WTC11 (cell line): Measurements from ENCODE around the gene SIM1. TPM values are rescaled to one million over a fixed set of nuclear protein-coding genes. Genes with fewer than 3 reads are reported as not detected.

Experiments
- ATAC-seq: fragments of 200-7000 bp; cut with Tn5 transposase; 2 replicates; pipeline ENCODE4 v1.10.0; 2021; ENCODE audit warnings: mild to moderate bottlenecking, moderate library complexity
- CTCF ChIA-PET: fragments of 300-600 bp; sonication (Branson Sonifier 250); formaldehyde crosslinking; loops from one replicate; lab custom pipeline; 2021; ENCODE audit warnings: antibody characterized with exemption; lab: Charles Lee
- POLR2A ChIA-PET: fragments of 350-600 bp; sonication (Branson Sonifier 250); formaldehyde crosslinking; loops from one replicate; lab custom pipeline; 2021; ENCODE audit warnings: antibody characterized with exemption; lab: Charles Lee
- DNase-seq: peaks from one replicate; pipeline ENCODE4 v3.0.0; 2021; ENCODE audit warnings: low spot score
- H3K27ac Mint-ChIP-seq: 2 replicates; pipeline ENCODE4 v1.8.0; 2021; ENCODE audit warnings: mixed read lengths
- H3K27me3 Mint-ChIP-seq: 2 replicates; pipeline ENCODE4 v1.8.0; 2021; ENCODE audit warnings: low read depth, mild to moderate bottlenecking, moderate library complexity, mixed read lengths
- H3K36me3 Mint-ChIP-seq: 2 replicates; pipeline ENCODE4 v1.8.0; 2021; ENCODE audit warnings: mixed read lengths
- H3K4me1 Mint-ChIP-seq: 2 replicates; pipeline ENCODE4 v1.8.0; 2022; ENCODE audit warnings: mixed read lengths
- H3K4me3 Mint-ChIP-seq: 2 replicates; pipeline ENCODE4 v1.8.0; 2021; ENCODE audit warnings: mild to moderate bottlenecking, moderate library complexity, mixed read lengths
- H3K9me3 Mint-ChIP-seq: 2 replicates; pipeline ENCODE4 v1.8.0; 2021; ENCODE audit warnings: mixed read lengths
- ATF1 ChIP-seq: sonication (generic); formaldehyde crosslinking; IDR thresholded peaks from 2 replicates; pipeline ENCODE4 v1.8.1; 2023; ENCODE audit warnings: mild to moderate bottlenecking, moderate library complexity, missing genetic modification reagents
- CREB1 ChIP-seq: sonication (generic); formaldehyde crosslinking; IDR thresholded peaks from 2 replicates; pipeline ENCODE4 v1.8.0; 2023; ENCODE audit warnings: mild to moderate bottlenecking, missing genetic modification reagents
- ELF4 ChIP-seq: sonication (generic); formaldehyde crosslinking; IDR thresholded peaks from 2 replicates; pipeline ENCODE4 v1.8.1; 2022; ENCODE audit warnings: low read depth, mild to moderate bottlenecking, moderate library complexity, missing genetic modification reagents
- FOXJ3 ChIP-seq: sonication (generic); formaldehyde crosslinking; IDR thresholded peaks from 2 replicates; pipeline ENCODE4 v1.9.0; 2021; ENCODE audit warnings: missing genetic modification reagents, mild to moderate bottlenecking, borderline replicate concordance
- FOXP1 ChIP-seq: sonication (generic); formaldehyde crosslinking; IDR thresholded peaks from 2 replicates; pipeline ENCODE4 v1.8.0; 2022; ENCODE audit warnings: missing genetic modification reagents, mild to moderate bottlenecking, moderate library complexity, borderline replicate concordance
- FOXP4 ChIP-seq: sonication (generic); formaldehyde crosslinking; IDR thresholded peaks from 2 replicates; pipeline ENCODE4 v1.8.0; 2022; ENCODE audit warnings: mild to moderate bottlenecking, missing genetic modification reagents
- GABPB1 ChIP-seq: sonication (generic); formaldehyde crosslinking; IDR thresholded peaks from 2 replicates; pipeline ENCODE4 v1.8.1; 2023; ENCODE audit warnings: mild to moderate bottlenecking, missing genetic modification reagents
- GRHL2 ChIP-seq: fragments of 250-450 bp; sonication (Bioruptor Pico); IDR thresholded peaks from 2 replicates; pipeline ENCODE4 v1.8.0; 2022; ENCODE audit warnings: mild to moderate bottlenecking, moderate library complexity; ENCODE audit not compliant: insufficient replicate concordance, severe bottlenecking
- IRF2 ChIP-seq: sonication (generic); formaldehyde crosslinking; IDR thresholded peaks from 2 replicates; pipeline ENCODE4 v1.8.0; 2022; ENCODE audit warnings: low read depth, missing genetic modification reagents, borderline replicate concordance
- JAZF1 ChIP-seq: fragments of 250-450 bp; sonication (Bioruptor Pico); IDR thresholded peaks from 2 replicates; pipeline ENCODE4 v1.9.0; 2021; ENCODE audit warnings: moderate library complexity, mild to moderate bottlenecking, inconsistent platforms
- JUN ChIP-seq: sonication (generic); formaldehyde crosslinking; IDR thresholded peaks from 2 replicates; pipeline ENCODE4 v1.8.0; 2023; ENCODE audit warnings: mild to moderate bottlenecking, missing genetic modification reagents
- NR1H2 ChIP-seq: sonication (generic); formaldehyde crosslinking; IDR thresholded peaks from 2 replicates; pipeline ENCODE4 v1.9.0; 2021; ENCODE audit warnings: mild to moderate bottlenecking, moderate library complexity, missing genetic modification reagents
- NR2C2 ChIP-seq: sonication (generic); formaldehyde crosslinking; IDR thresholded peaks from 2 replicates; pipeline ENCODE4 v1.8.0; 2022; ENCODE audit warnings: mild to moderate bottlenecking, missing genetic modification reagents
- OVOL2 ChIP-seq: fragments of 250-450 bp; sonication (Bioruptor Pico); IDR thresholded peaks from 2 replicates; pipeline ENCODE4 v1.9.0; 2021; ENCODE audit warnings: mild to moderate bottlenecking, borderline replicate concordance
- SOX15 ChIP-seq: fragments of 250-450 bp; sonication (Bioruptor Pico); IDR thresholded peaks from 2 replicates; pipeline ENCODE4 v1.9.0; 2021; ENCODE audit warnings: mild to moderate bottlenecking
- SP1 ChIP-seq: sonication (generic); formaldehyde crosslinking; conservative IDR thresholded peaks from 2 replicates; pipeline ENCODE4 v1.8.1; 2022; ENCODE audit warnings: missing genetic modification reagents
- TCF7 ChIP-seq: sonication (generic); formaldehyde crosslinking; IDR thresholded peaks from 2 replicates; pipeline ENCODE4 v1.8.0; 2022; ENCODE audit warnings: mild to moderate bottlenecking, low read depth, missing genetic modification reagents, moderate library complexity
- TEAD1 ChIP-seq: sonication (generic); formaldehyde crosslinking; IDR thresholded peaks from 2 replicates; pipeline ENCODE4 v1.8.0; 2022; ENCODE audit warnings: mild to moderate bottlenecking, missing genetic modification reagents
- USF1 ChIP-seq: sonication (generic); formaldehyde crosslinking; IDR thresholded peaks from 2 replicates; pipeline ENCODE4 v1.8.0; 2022; ENCODE audit warnings: mild to moderate bottlenecking, missing genetic modification reagents
- ZNF121 ChIP-seq: sonication (generic); formaldehyde crosslinking; IDR thresholded peaks from 2 replicates; pipeline ENCODE4 v1.8.0; 2023; ENCODE audit warnings: missing genetic modification reagents
- ZNF423 ChIP-seq: fragments of 250-450 bp; sonication (Bioruptor Pico); IDR thresholded peaks from 2 replicates; pipeline ENCODE4 v2.1.2; 2022; ENCODE audit warnings: mild to moderate bottlenecking, moderate library complexity
- ZSCAN18 ChIP-seq: fragments of 250-450 bp; sonication (Bioruptor Pico); IDR thresholded peaks from 2 replicates; pipeline ENCODE4 v2.1.2; 2022; ENCODE audit warnings: mild to moderate bottlenecking, moderate library complexity
- total RNA-seq: library from RNA; stranded (reverse); gene quantifications from 3 replicates; pipeline ENCODE4 v1.2.3, GENCODE V29; 2021
- TF ChIP-seq, protein P1 (sequence below): fragments of 200-600 bp; IDR thresholded peaks from 2 replicates; pipeline ENCODE4 v1.8.0; 2022; ENCODE audit warnings: antibody characterized with exemption
- TF ChIP-seq, protein P2 (sequence below): sonication (generic); formaldehyde crosslinking; IDR thresholded peaks from 2 replicates; pipeline ENCODE4 v1.8.1; 2022; ENCODE audit warnings: low read depth, mild to moderate bottlenecking, moderate library complexity, missing genetic modification reagents, borderline replicate concordance
- TF ChIP-seq, protein P3 (sequence below): fragments of 250-450 bp; sonication (Bioruptor Pico); conservative IDR thresholded peaks from 2 replicates; pipeline ENCODE4 v1.9.0; 2021; ENCODE audit warnings: mild to moderate bottlenecking

The SIM1 gene
- total RNA-seq, 1 experiment from 2014 or later = 0.09 TPM

- Mint-ChIP-seq H3K9me3 (peaks cover 4% of the 10 kb centered on the region; the same call in 1 of the 2 replicates), H3K27me3 (no peaks in the 10 kb centered on the region), H3K4me3 (no peak overlapping the region), H3K27ac (no peak overlapping the region), H3K4me1 (peaks cover 24% of the 10 kb centered on the region), H3K36me3 (no peaks in the 10 kb centered on the region)
- POLR2A ChIA-PET = no interaction called here
- CTCF ChIA-PET = interaction anchor here (1.8 kb wide), 1 partner anchor 33 kb away, joined by 12 read pairs; no protein-coding TSS in a partner anchor
- ATAC-seq (no peak), DNase-seq (no peak)
- TF ChIP-seq TCF7 (CRISPR knock-in tag) = no peak
- no peak for TF ChIP-seq ATF1 (CRISPR knock-in tag)
- TF ChIP-seq SOX15 (CRISPR knock-in tag) = no peak
- no peak for TF ChIP-seq ZSCAN18
- no peak for TF ChIP-seq GRHL2 (CRISPR knock-in tag)
- TF ChIP-seq JAZF1 (CRISPR knock-in tag) = no peak
- TF ChIP-seq FOXP4 (CRISPR knock-in tag) = no peak
- TF ChIP-seq ZNF121 (CRISPR knock-in tag) = no peak
- TF ChIP-seq NR1H2 = no peak
- no peak for TF ChIP-seq FOXP1 (CRISPR knock-in tag)
- TF ChIP-seq, protein P1, sequence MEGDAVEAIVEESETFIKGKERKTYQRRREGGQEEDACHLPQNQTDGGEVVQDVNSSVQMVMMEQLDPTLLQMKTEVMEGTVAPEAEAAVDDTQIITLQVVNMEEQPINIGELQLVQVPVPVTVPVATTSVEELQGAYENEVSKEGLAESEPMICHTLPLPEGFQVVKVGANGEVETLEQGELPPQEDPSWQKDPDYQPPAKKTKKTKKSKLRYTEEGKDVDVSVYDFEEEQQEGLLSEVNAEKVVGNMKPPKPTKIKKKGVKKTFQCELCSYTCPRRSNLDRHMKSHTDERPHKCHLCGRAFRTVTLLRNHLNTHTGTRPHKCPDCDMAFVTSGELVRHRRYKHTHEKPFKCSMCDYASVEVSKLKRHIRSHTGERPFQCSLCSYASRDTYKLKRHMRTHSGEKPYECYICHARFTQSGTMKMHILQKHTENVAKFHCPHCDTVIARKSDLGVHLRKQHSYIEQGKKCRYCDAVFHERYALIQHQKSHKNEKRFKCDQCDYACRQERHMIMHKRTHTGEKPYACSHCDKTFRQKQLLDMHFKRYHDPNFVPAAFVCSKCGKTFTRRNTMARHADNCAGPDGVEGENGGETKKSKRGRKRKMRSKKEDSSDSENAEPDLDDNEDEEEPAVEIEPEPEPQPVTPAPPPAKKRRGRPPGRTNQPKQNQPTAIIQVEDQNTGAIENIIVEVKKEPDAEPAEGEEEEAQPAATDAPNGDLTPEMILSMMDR = no peak
- no peak for TF ChIP-seq TEAD1 (CRISPR knock-in tag)
- TF ChIP-seq JUN (CRISPR knock-in tag) = no peak
- no peak for TF ChIP-seq FOXJ3 (CRISPR knock-in tag)
- no peak for TF ChIP-seq USF1 (CRISPR knock-in tag)
- TF ChIP-seq NR2C2 (CRISPR knock-in tag) = no peak
- TF ChIP-seq ELF4 (CRISPR knock-in tag) = no peak
Observed at GRCh38 chr6:100427452-100427851, 37.3 kb downstream of the SIM1 start.

- POLR2A ChIA-PET = no interaction called here
- Mint-ChIP-seq H3K36me3 (no peaks in the 10 kb centered on the region), H3K4me1 (peaks cover 20% of the 10 kb centered on the region), H3K9me3 (peaks cover 4% of the 10 kb centered on the region; the same call in 1 of the 2 replicates), H3K27ac (no peak overlapping the region), H3K4me3 (no peak overlapping the region), H3K27me3 (no peaks in the 10 kb centered on the region)
- ATAC-seq (peak; percentile 66), DNase-seq (no peak)
- CTCF ChIA-PET = interaction anchor here (1.8 kb wide), 1 partner anchor 34 kb away, joined by 12 read pairs; no protein-coding TSS in a partner anchor
- TF ChIP-seq CREB1 (CRISPR knock-in tag) (no peak), ZNF423 (CRISPR knock-in tag) (no peak), ELF4 (CRISPR knock-in tag) (no peak), OVOL2 (CRISPR knock-in tag) (no peak), ZNF121 (CRISPR knock-in tag) (no peak), TEAD1 (CRISPR knock-in tag) (no peak), GABPB1 (CRISPR knock-in tag) (no peak), SP1 (CRISPR knock-in tag) (no peak), IRF2 (CRISPR knock-in tag) (no peak)
- TF ChIP-seq, protein P2, sequence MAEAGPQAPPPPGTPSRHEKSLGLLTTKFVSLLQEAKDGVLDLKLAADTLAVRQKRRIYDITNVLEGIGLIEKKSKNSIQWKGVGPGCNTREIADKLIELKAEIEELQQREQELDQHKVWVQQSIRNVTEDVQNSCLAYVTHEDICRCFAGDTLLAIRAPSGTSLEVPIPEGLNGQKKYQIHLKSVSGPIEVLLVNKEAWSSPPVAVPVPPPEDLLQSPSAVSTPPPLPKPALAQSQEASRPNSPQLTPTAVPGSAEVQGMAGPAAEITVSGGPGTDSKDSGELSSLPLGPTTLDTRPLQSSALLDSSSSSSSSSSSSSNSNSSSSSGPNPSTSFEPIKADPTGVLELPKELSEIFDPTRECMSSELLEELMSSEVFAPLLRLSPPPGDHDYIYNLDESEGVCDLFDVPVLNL (CRISPR knock-in tag) = no peak
- TF ChIP-seq, protein P3, sequence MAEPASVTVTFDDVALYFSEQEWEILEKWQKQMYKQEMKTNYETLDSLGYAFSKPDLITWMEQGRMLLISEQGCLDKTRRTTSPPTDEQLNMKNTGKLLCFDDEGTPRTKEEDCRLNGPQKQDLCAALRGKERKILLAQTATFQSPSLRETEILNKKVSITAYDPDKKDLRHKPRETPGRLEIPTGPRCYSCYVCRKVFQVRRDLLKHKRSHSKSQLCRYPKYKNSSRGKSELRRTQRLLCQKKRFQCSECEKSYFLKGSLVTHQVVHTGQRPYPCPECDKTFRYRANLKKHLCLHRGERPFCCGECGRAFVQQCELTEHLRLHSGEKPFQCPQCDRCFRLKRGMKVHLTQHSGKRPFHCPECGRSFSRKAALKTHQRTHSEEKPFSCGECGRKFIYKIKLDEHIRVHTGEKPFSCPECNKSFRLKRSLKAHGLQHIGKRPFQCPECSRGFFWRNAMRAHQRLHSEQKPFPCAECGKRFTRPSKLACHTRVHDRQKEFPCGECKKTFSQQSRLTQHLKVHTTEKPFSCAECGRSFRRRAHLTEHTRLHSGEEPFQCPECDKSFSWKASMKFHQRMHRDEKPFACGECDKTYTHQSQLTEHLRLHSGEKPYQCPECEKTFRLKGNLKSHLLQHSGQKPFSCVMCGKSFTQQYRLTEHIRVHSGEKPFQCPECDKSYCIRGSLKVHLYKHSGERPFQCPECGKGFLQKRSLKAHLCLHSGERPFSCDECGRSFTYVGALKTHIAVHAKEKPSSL (CRISPR knock-in tag) = no peak
Observed at GRCh38 chr6:100426744-100427338, 37.9 kb downstream of the SIM1 start.
